GM18505 (cell line): ENCODE results near the gene GRM1.
"Not testable (repeated sequence)": the region's sequence is repeated elsewhere in the genome, so short reads cannot be mapped to it uniquely, and the experiment has no call there.

ENCODE experiments used
- ATAC-seq: cut with Tn5 transposase; IDR thresholded peaks from one replicate; pipeline ENCODE4 v1.9.1; 2021; ENCODE audit not compliant: unreplicated experiment
- POLR2A ChIP-seq: IDR thresholded peaks from 4 replicates; pipeline ENCODE4 v1.6.1; 2011; ENCODE audit warnings: borderline replicate concordance; ENCODE audit not compliant: insufficient read depth, insufficient read length; ENCODE audit errors: extremely low read depth

GRM1 gene

GRCh38 chr6:146191166-146191565 is 162.3 kb downstream of the GRM1 start:
- ATAC-seq = no peak
- TF ChIP-seq POLR2A = no peak

- TF ChIP-seq POLR2A = no peak
- ATAC-seq = no peak
Observed at GRCh38 chr6:146191612-146192011, 162.8 kb downstream of the GRM1 start.

GRCh38 chr6:146194434-146194833 is 165.6 kb downstream of the GRM1 start:
- ATAC-seq = no peak
- TF ChIP-seq POLR2A = no peak

GRCh38 chr6:146200176-146200575 is 171.3 kb downstream of the GRM1 start:
- no peak for TF ChIP-seq POLR2A
- ATAC-seq = no peak

- ATAC-seq = no peak
- TF ChIP-seq POLR2A = no peak
Observed at GRCh38 chr6:146202570-146202969, 173.7 kb downstream of the GRM1 start.

GRCh38 chr6:146209942-146210341 is 181.1 kb downstream of the GRM1 start:
- no peak for ATAC-seq
- TF ChIP-seq POLR2A = no peak

GRCh38 chr6:146210406-146211083 is 181.7 kb downstream of the GRM1 start:
- no peak for ATAC-seq

GRCh38 chr6:146211646-146212045 is 182.8 kb downstream of the GRM1 start:
- TF ChIP-seq POLR2A = no peak
- ATAC-seq = no peak

More at GRCh38 chr6:146210406-146211083, 181.7 kb downstream of the GRM1 start:
- no peak for TF ChIP-seq POLR2A

- no peak for ATAC-seq
- TF ChIP-seq POLR2A = no peak
Observed at GRCh38 chr6:146212781-146213180, 183.9 kb downstream of the GRM1 start.

GRCh38 chr6:146219101-146219500 is 190.2 kb downstream of the GRM1 start:
- TF ChIP-seq POLR2A = no peak
- no peak for ATAC-seq

GRCh38 chr6:146224449-146224848 is 195.6 kb downstream of the GRM1 start:
- TF ChIP-seq POLR2A = no peak

GRCh38 chr6:146224988-146225387 is 196.1 kb downstream of the GRM1 start:
- no peak for TF ChIP-seq POLR2A
- ATAC-seq = no peak

More at GRCh38 chr6:146224449-146224848, 195.6 kb downstream of the GRM1 start:
- no peak for ATAC-seq

- no peak for ATAC-seq
Observed at GRCh38 chr6:146240322-146240721, 211.5 kb downstream of the GRM1 start.

GRCh38 chr6:146240807-146241206 is 211.9 kb downstream of the GRM1 start:
- ATAC-seq = no peak
- no peak for TF ChIP-seq POLR2A

More at GRCh38 chr6:146240322-146240721, 211.5 kb downstream of the GRM1 start:
- no peak for TF ChIP-seq POLR2A

GRCh38 chr6:146243646-146244045 is 214.8 kb downstream of the GRM1 start:
- ATAC-seq = not testable (repeated sequence)
